ENCODE results near the gene HECTD1.

DNA sequence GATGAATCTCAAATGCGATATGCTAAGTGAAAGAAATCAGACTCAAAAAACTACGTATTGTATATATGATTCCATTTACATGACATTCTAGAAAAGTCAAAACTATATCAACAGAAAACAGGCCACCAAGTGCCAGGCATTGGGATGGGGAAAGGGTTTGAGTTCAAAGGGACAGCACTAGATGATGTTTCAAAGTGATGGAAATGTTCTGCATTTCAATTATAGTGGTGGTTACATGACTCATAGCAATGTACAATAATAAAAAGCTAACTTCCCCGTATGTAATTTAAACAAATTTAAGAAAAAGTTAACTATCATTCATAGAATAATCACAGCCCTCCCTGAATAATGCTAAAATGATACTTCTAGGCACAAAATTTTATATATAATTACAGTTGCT is 13.5 kb downstream of the HECTD1 start:
- TF ChIP-seq CTCF (IDR thresholded peaks at IDR 0.05; ENCODE audit: insufficient read depth, low read length) (no peak), POLR2AphosphoS5 (IDR thresholded peaks at IDR 0.05; ENCODE audit: low read depth) (no peak), SPI1 (IDR thresholded peaks at IDR 0.05; ENCODE audit: borderline replicate concordance, low read depth) (no peak), GABPA (IDR thresholded peaks at IDR 0.05; ENCODE audit: low read depth) (no peak)
- TF ChIP-seq, protein P1, sequence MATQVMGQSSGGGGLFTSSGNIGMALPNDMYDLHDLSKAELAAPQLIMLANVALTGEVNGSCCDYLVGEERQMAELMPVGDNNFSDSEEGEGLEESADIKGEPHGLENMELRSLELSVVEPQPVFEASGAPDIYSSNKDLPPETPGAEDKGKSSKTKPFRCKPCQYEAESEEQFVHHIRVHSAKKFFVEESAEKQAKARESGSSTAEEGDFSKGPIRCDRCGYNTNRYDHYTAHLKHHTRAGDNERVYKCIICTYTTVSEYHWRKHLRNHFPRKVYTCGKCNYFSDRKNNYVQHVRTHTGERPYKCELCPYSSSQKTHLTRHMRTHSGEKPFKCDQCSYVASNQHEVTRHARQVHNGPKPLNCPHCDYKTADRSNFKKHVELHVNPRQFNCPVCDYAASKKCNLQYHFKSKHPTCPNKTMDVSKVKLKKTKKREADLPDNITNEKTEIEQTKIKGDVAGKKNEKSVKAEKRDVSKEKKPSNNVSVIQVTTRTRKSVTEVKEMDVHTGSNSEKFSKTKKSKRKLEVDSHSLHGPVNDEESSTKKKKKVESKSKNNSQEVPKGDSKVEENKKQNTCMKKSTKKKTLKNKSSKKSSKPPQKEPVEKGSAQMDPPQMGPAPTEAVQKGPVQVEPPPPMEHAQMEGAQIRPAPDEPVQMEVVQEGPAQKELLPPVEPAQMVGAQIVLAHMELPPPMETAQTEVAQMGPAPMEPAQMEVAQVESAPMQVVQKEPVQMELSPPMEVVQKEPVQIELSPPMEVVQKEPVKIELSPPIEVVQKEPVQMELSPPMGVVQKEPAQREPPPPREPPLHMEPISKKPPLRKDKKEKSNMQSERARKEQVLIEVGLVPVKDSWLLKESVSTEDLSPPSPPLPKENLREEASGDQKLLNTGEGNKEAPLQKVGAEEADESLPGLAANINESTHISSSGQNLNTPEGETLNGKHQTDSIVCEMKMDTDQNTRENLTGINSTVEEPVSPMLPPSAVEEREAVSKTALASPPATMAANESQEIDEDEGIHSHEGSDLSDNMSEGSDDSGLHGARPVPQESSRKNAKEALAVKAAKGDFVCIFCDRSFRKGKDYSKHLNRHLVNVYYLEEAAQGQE (IDR thresholded peaks at IDR 0.05; ENCODE audit: insufficient replicate concordance, low read depth), result no peak

All from HL-60 (cell line).